Trophoblast cell (in vitro differentiated cells and primary cell): Measurements from ENCODE around the gene NDUFV3.
"Not testable (repeated sequence)": the region's sequence is repeated elsewhere in the genome, so short reads cannot be mapped to it uniquely, and the experiment has no call there.

ENCODE experiments used
- DNase-seq, 2 donors: peaks; one replicate each; pipeline ENCODE4 v3.0.0-alpha.2; 2016
- H2AFZ ChIP-seq: 2 replicates; pipeline ENCODE4 v1.6.1; 2013; ENCODE audit warnings: low read length, moderate library complexity, mild to moderate bottlenecking; ENCODE audit not compliant: insufficient read depth, poor library complexity
- H2AK5ac ChIP-seq: 2 replicates; pipeline ENCODE4 v1.6.1; 2013; ENCODE audit warnings: mild to moderate bottlenecking, low read length
- H2BK120ac ChIP-seq: 2 replicates; pipeline ENCODE4 v1.6.1; 2013; ENCODE audit warnings: low read length, mild to moderate bottlenecking, moderate library complexity; ENCODE audit not compliant: insufficient read depth, poor library complexity
- H2BK12ac ChIP-seq: 2 replicates; pipeline ENCODE4 v1.6.1; 2013; ENCODE audit warnings: mild to moderate bottlenecking, low read length, moderate library complexity
- H2BK5ac ChIP-seq: 2 replicates; pipeline ENCODE4 v1.6.1; 2013; ENCODE audit warnings: low read length, low read depth, moderate library complexity, mild to moderate bottlenecking; ENCODE audit not compliant: poor library complexity
- H3K14ac ChIP-seq: 2 replicates; pipeline ENCODE4 v1.6.1; 2013; ENCODE audit warnings: mild to moderate bottlenecking, low read length
- H3K18ac ChIP-seq: 2 replicates; pipeline ENCODE4 v1.6.1; 2013; ENCODE audit warnings: mild to moderate bottlenecking, low read length
- H3K23ac ChIP-seq: 2 replicates; pipeline ENCODE4 v1.6.1; 2013; ENCODE audit warnings: low read length
- H3K27ac ChIP-seq: 2 replicates; pipeline ENCODE4 v1.5.1; 2013; ENCODE audit warnings: low read depth, mild to moderate bottlenecking, inconsistent platforms, low read length, moderate library complexity
- H3K27me3 ChIP-seq: 2 replicates; pipeline ENCODE4 v1.6.1; 2013; ENCODE audit warnings: inconsistent platforms, mild to moderate bottlenecking, low read length, moderate library complexity; ENCODE audit not compliant: insufficient read depth
- H3K36me3 ChIP-seq, 2 experiments: 1 replicate in 1 of 2; 2 replicates in 1 of 2; pipeline ENCODE4 v1.6.1; 2013; ENCODE audit warnings: low read length in 2 of 2, mild to moderate bottlenecking in 2 of 2, moderate library complexity in 1 of 2; ENCODE audit not compliant: insufficient read depth in 2 of 2, control insufficient read depth in 1 of 2
- H3K4ac ChIP-seq: 2 replicates; pipeline ENCODE4 v1.6.1; 2013; ENCODE audit warnings: low read depth, mild to moderate bottlenecking, low read length, moderate library complexity
- H3K4me1 ChIP-seq, 2 experiments: 1 replicate in 1 of 2; 2 replicates in 1 of 2; pipeline ENCODE4 v1.6.1; 2013; ENCODE audit warnings: low read length in 2 of 2, mild to moderate bottlenecking in 2 of 2, moderate library complexity in 1 of 2; ENCODE audit not compliant: insufficient read depth in 2 of 2, control insufficient read depth in 1 of 2
- H3K4me2 ChIP-seq: 2 replicates; pipeline ENCODE4 v1.6.1; 2013; ENCODE audit warnings: inconsistent platforms, mild to moderate bottlenecking, low read length, moderate library complexity
- H3K4me3 ChIP-seq: 2 replicates; pipeline ENCODE4 v1.5.1; 2013; ENCODE audit warnings: mild to moderate bottlenecking, low read depth, low read length, inconsistent platforms
- H3K79me1 ChIP-seq: one replicate; pipeline ENCODE4 v1.6.1; 2013; ENCODE audit warnings: low read length
- H3K79me2 ChIP-seq: 2 replicates; pipeline ENCODE4 v1.6.1; 2013; ENCODE audit warnings: low read length, mild to moderate bottlenecking; ENCODE audit not compliant: control insufficient read depth, insufficient read depth, poor library complexity
- H3K9ac ChIP-seq: 2 replicates; pipeline ENCODE4 v1.6.1; 2013; ENCODE audit warnings: mild to moderate bottlenecking, low read length
- H3K9me3 ChIP-seq: 2 replicates; pipeline ENCODE4 v1.6.1; 2013; ENCODE audit warnings: low read depth, mild to moderate bottlenecking, control low read depth, inconsistent platforms, low read length; ENCODE audit not compliant: insufficient read depth
- H4K12ac ChIP-seq: 2 replicates; pipeline ENCODE4 v1.6.1; 2013; ENCODE audit warnings: low read depth, mild to moderate bottlenecking, low read length, moderate library complexity
- H4K8ac ChIP-seq: 2 replicates; pipeline ENCODE4 v1.6.1; 2013; ENCODE audit warnings: low read depth, mild to moderate bottlenecking, low read length, moderate library complexity
- H4K91ac ChIP-seq: one replicate; pipeline ENCODE4 v1.6.1; 2013; ENCODE audit warnings: low read depth, mild to moderate bottlenecking, low read length, moderate library complexity
- WGBS: extraction: QIAGEN DNeasy Blood & Tissue Kit; methylation state at CpG from one replicate; pipeline ENCODE4 v1.1.7; 2013; ENCODE audit warnings: missing lambda C conversion rate; ENCODE audit not compliant: insufficient read length, insufficient coverage; ENCODE audit errors: extremely low coverage; 5-methylcytosine and 5-hydroxymethylcytosine counted together

The NDUFV3 gene

GRCh38 chr21:42933973-42934372, 40.9 kb downstream of the NDUFV3 start:
- DNase-seq, result peak in 1 of 2 donors; percentile 25
- Histone ChIP-seq H3K9ac (peak overlapping the region; percentile 89), H2BK5ac (peak overlapping the region; percentile 91), H3K4me2 (peak overlapping the region; percentile 85), H2BK12ac (peak overlapping the region; percentile 44), H3K4ac (peak overlapping the region; percentile 97), H3K79me2 (peaks cover 30% of the 10 kb centered on the region), H3K4me3 (peak overlapping the region; percentile 73), H4K91ac (peak overlapping the region; percentile 87), H3K14ac (peak overlapping the region; percentile 57), H3K4me1 (peaks cover 26 to 35% of the 10 kb centered on the region in 2 experiments), H3K18ac (peak overlapping the region; percentile 25), H3K79me1 (peaks cover 69% of the 10 kb centered on the region), H4K8ac (peak overlapping the region; percentile 84), H4K12ac (peak overlapping the region; percentile 27), H3K36me3 (peaks cover 11 to 22% of the 10 kb centered on the region in 2 experiments), H3K27ac (peak overlapping the region; percentile 96), H2BK120ac (peak overlapping the region; percentile 30)
- H2AK5ac ChIP-seq, H3K9me3 ChIP-seq, H3K27me3 ChIP-seq, H2AFZ ChIP-seq, H3K23ac ChIP-seq: not testable (repeated sequence)
- no CpG with 5 or more reads among the region's 12 CpGs for WGBS

GRCh38 chr21:42936360-42936759, 43.3 kb downstream of the NDUFV3 start:
- not testable (repeated sequence) for H3K4me3 ChIP-seq, H4K8ac ChIP-seq, H3K23ac ChIP-seq, H2AFZ ChIP-seq, H3K9me3 ChIP-seq, H3K14ac ChIP-seq, H4K12ac ChIP-seq, H3K27me3 ChIP-seq, H3K18ac ChIP-seq, H2AK5ac ChIP-seq, H3K9ac ChIP-seq, H3K4ac ChIP-seq, H2BK12ac ChIP-seq
- Histone ChIP-seq H3K4me2 (peak overlapping the region; percentile 29), H3K4me1 (peaks cover 30 to 35% of the 10 kb centered on the region in 2 experiments), H2BK120ac (peak overlapping the region; percentile 36), H4K91ac (peak overlapping the region; percentile 50), H2BK5ac (peak overlapping the region; percentile 50), H3K36me3 (peaks cover 25 to 37% of the 10 kb centered on the region in 2 experiments), H3K27ac (peak overlapping the region; percentile 96), H3K79me2 (peaks cover 37% of the 10 kb centered on the region), H3K79me1 (peaks cover 59% of the 10 kb centered on the region)
- peak in 1 of 2 donors; percentile 27 for DNase-seq
- no CpG with 5 or more reads among the region's 5 CpGs for WGBS

- not testable (repeated sequence) for H2AFZ ChIP-seq, H3K27me3 ChIP-seq, H4K12ac ChIP-seq, H3K4me3 ChIP-seq, H3K9me3 ChIP-seq, H3K23ac ChIP-seq
- DNase-seq, result peak in 1 of 2 donors; percentile 27
- H3K18ac ChIP-seq, result peak overlapping the region; percentile 37
- no CpG with 5 or more reads among the region's 16 CpGs for WGBS
- H2AK5ac ChIP-seq, result peak overlapping the region; percentile 80
- H4K8ac ChIP-seq, result peak overlapping the region; percentile 59
- peak overlapping the region; percentile 88 for H3K14ac ChIP-seq
- peak overlapping the region; percentile 77 for H3K4ac ChIP-seq
- H2BK5ac ChIP-seq, result peak overlapping the region; percentile 82
- peaks cover 32 to 44% of the 10 kb centered on the region in 2 experiments for H3K36me3 ChIP-seq
- H3K79me1 ChIP-seq, result peaks cover 53% of the 10 kb centered on the region
- H3K79me2 ChIP-seq, result peaks cover 35% of the 10 kb centered on the region
- H3K4me1 ChIP-seq, result peaks cover 35 to 38% of the 10 kb centered on the region in 2 experiments
- H2BK120ac ChIP-seq, result peak overlapping the region; percentile 97
- peak overlapping the region; percentile 99 for H3K27ac ChIP-seq
- H4K91ac ChIP-seq, result peak overlapping the region; percentile 91
- H2BK12ac ChIP-seq, result peak overlapping the region; percentile 90
- H3K9ac ChIP-seq, result peak overlapping the region; percentile 74
- peak overlapping the region; percentile 49 for H3K4me2 ChIP-seq
These were observed 44.2 kb downstream of the NDUFV3 start for GRCh38 chr21:42937034-42937940.

- Histone ChIP-seq H4K8ac (peak overlapping the region; percentile 59), H3K9me3 (no peaks in the 10 kb centered on the region), H3K18ac (peak overlapping the region; percentile 26), H3K23ac (no peak overlapping the region), H3K79me1 (peaks cover 46% of the 10 kb centered on the region), H3K27me3 (no peaks in the 10 kb centered on the region), H2BK120ac (peak overlapping the region; percentile 97), H3K4me1 (peaks cover 38 to 45% of the 10 kb centered on the region in 2 experiments), H4K91ac (peak overlapping the region; percentile 91), H3K9ac (no peak overlapping the region), H4K12ac (no peak overlapping the region), H2AFZ (no peak overlapping the region), H3K4ac (peak overlapping the region; percentile 77), H3K36me3 (peaks cover 38 to 50% of the 10 kb centered on the region in 2 experiments), H3K4me3 (no peak overlapping the region), H3K14ac (peak overlapping the region; percentile 82), H2AK5ac (peak overlapping the region; percentile 59), H2BK12ac (peak overlapping the region; percentile 58), H2BK5ac (peak overlapping the region; percentile 82), H3K79me2 (peaks cover 36% of the 10 kb centered on the region), H3K27ac (peak overlapping the region; percentile 99), H3K4me2 (peak overlapping the region; percentile 49)
- DNase-seq, result no peak
- no CpG with 5 or more reads among the region's 21 CpGs for WGBS
These were observed 45.0 kb downstream of the NDUFV3 start for GRCh38 chr21:42937960-42938605.
